HG03378 (cell line): ENCODE data around the gene JAK2.
"Not testable (repeated sequence)": the region's sequence is repeated elsewhere in the genome, so short reads cannot be mapped to it uniquely, and the experiment has no call there.

Experiments
- ATAC-seq: cut with Tn5 transposase; IDR thresholded peaks from one replicate; pipeline ENCODE4 v1.9.1; 2021; ENCODE audit warnings: mild to moderate bottlenecking, moderate library complexity; ENCODE audit not compliant: unreplicated experiment

Gene JAK2

DNA sequence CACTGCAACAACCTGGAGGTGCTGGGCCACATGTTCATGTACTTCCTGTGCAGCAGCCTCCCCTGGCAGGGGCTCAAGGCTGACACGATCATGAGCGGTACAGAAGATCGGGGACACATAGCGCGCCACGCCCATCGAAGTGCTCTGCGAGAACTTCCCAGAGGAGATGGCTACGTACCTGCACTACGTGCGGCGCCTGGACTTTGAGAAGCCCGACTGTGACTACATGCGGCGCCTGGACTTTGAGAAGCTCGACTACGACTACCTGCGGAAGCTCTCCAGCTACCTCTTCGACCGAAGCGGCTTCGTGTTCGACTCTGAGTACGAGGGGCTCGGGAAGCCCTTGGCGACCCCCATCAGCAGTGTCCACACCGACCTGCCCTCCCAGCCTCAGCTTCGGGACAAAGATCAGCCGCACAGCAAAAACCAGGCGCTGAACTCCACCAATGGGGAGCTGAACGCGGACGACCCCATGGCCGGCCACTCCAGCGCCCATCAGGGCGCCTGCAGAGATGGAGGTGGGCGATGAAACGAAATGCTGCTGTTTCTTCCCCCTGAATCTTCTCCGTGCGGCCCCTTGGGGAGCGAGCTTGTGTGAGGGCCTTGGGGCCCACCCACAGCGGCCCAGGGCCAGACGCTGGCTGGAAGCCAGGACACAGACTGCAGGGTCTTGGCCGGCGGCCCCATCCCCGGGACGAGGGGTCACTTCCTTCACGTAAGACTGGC, 56.5 kb downstream of the JAK2 start:
- ATAC-seq: no peak

DNA sequence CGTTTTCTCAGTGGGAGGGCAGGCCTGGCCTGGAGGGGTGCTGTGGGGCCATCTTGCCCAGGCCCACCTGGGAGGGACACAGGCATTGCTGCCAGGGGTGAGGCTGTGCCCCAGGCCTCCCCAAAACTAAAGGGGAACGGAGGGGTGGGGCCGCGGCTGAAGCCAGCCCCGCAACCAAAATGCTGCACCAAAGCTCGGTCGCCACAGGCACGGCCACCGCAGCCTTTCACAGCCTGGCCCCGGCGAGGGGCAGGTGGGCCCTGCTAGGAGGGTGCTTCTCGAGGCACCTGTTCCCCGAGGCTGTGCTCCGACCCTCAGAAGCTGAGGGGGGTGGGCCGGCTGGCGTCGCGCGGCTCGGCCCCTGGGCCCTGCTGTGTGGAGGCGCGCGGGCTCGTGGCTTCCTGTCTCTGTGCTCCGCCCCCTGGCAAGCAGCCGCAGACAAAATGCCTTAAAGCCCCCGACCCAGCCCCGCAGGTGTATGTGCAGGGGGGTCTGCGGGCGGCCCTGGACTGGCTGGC, 57.6 kb downstream of the JAK2 start:
- no peak for ATAC-seq

DNA sequence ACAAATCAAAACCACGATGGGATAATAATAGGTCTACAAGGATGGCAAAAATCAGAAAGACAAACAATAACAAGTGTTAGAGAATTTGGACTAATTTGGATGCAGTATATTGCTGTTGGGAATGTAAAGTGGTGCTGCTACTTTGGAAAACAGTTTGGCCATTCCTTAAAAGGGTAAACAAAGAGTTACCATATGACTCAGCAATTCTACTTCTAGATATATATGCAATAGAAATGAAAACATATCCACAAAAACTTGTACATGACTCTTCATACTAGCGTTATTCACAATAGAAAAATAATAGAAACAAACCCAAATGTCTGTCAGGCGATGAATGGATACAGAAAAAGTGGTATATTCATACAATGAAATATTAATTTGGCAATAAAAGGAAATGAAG, 58.3 kb downstream of the JAK2 start:
- ATAC-seq: no peak

DNA sequence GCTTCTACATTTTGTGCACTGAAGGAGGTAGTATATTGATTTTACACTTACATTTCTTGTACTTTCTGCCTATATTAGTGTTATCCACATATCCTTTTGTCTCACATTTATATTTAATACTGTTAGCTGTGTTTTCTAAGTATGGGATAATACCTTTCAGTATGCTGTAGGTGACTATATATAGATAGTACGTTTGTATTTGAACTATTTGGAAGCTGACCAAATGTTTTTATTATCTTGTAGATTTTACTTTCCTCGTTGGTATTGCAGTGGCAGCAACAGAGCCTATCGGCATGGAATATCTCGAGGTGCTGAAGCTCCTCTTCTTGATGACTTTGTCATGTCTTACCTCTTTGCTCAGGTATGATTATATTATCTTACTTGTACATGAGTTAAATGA, 59.1 kb downstream of the JAK2 start:
- no peak for ATAC-seq

DNA sequence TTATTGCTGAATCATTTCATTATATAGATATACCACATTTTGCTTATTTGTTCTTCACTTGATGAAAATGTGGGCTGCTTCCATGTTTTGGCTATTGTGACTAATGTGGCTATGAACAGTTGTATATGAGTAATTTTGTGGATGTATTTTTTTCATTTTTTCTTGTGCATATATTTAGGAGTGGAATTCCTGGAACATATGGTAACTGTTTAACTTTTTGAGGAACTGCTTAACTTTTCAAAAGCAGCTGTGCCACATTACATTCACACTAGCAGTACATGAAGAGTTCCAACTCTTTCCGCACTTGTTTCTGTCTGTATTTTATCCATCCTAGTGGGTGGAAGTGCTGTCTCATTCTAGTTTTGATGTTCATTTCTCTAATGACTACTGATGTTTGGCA, 67.8 kb downstream of the JAK2 start:
- no peak for ATAC-seq

DNA sequence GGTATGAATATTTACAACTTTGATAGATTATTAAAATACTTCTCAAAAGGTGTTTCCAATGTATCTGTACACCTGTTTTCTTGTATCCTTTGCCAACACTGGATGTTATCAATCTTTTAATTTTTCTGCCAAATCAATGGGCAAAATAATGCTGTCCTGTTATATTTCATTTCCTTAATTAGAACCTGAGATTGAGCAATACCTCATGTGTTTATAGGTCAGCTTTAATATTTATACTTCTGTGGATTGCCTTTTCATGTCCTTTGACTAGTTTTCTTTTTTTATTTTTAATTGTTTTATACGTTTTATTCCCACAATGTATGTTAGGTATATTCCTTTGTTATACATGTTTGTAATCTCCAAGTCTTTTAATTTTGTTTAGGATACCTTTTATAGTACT, 77.6 kb downstream of the JAK2 start:
- no peak for ATAC-seq

DNA sequence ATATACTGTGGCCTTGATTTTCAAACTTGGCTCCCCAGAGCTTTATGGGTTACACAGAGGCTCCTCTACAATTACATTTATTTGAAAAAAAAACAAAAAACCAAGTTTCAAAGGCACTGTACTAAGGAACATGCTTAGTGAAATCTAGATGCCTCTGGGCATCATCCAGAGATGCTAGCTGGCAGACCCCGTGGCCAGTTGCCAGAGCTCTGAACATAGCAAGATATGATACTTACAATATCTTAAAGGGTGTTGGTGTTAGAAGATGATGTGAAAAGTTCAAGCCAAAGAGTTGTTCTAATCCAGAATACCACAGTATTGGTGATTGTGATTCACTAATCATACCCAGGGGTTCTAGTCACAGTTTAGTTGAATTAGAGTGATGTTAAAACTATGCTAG, 87.8 kb downstream of the JAK2 start:
- no peak for ATAC-seq

DNA sequence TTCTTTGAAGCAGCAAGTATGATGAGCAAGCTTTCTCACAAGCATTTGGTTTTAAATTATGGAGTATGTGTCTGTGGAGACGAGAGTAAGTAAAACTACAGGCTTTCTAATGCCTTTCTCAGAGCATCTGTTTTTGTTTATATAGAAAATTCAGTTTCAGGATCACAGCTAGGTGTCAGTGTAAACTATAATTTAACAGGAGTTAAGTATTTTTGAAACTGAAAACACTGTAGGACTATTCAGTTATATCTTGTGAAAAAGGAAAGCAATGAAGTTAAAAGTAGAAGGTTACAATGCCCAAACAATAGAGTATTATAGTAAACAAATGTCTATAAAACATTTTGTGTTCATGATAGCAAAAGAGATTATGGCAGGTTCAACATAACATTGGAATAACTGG, 88.6 kb downstream of the JAK2 start:
- ATAC-seq: no peak

DNA sequence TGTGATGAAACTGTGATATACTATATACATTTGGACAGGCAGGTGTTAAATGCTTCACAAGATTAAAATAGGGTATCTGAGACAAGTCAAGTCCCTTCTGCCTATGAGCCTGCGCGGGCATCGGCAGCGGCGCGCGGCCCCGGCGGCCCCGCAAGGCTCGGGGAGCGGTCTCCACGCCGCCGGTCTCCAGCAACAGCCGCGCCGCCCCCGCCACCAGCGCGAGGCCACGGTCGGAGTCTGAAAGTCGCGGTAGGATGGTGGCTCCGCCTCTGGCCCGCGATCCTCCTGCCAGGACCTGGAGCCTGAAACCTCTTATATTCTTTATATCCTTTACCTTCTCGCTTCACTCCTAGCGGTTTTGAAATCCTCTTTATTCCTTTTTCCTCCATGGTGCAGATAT, 100.9 kb downstream of the JAK2 start:
- ATAC-seq: no peak

DNA sequence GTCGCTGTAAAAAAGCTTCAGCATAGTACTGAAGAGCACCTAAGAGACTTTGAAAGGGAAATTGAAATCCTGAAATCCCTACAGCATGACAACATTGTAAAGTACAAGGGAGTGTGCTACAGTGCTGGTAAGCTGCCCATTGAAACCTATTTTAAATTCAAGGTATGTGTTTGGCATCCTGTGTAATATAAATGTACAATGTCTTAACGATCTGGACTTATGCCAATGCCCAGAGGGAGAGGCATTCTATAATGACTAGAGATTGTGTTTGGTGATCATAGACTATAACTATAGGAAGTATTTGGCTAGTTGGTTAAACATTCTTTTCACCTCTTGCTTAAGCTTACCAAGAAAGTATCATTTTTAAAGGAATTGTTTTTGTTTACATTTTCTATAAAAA, 104.7 kb downstream of the JAK2 start:
- ATAC-seq: no peak

DNA sequence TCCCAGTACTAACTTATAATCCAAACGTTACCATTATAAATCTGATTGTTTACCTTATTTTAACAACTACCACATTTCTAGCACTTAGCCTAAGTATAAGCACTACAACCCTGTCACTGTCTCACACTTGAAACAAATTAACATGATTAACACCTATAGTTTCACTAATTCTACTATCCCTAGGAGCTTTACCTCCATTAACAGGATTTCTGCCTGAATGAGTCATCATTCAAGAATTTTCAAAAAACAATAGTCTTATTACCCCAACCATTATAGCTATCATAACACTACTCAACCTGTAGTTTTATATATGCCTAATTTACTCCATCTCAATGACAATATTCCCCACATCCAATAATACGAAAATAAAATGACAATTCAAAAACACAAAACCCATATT, 110.7 kb downstream of the JAK2 start:
- ATAC-seq: no peak

DNA sequence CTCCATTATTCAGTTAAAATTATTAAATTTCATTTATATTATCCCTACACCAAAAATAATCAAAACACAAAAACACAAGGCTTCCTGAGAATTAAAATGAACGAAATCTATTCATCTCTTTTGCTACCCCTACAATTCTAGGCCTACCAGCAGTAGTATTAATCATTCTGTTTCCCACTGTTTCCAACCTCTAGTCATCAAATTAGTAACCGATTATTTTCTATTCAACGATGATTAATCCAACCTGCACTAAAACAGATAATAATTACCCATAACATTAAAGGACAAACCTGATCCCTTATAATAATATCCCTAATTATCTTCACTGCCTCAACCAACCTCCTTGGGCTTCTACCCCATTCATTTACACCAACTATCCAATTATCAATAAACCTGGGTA, 114.4 kb downstream of the JAK2 start:
- no peak for ATAC-seq

DNA sequence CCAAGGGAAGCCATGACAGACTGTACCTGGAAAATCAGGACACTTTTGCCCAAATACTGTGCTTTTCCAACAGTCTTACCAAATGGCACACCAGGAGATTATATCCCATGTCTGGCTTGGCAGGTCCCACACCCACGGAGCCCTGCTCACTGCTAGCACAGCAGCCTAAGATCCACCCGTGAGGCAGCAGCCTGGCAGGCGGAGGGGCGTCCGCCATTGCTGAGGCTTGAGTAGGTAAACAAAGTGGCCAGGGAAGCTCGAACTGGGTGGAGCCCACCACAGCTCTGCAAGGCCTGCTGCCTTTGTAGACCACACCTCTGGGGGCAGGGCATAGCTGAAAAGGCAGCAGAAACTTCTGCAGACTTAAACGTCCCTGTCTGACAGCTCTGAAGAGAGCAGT, 116.1 kb downstream of the JAK2 start:
- not testable (repeated sequence) for ATAC-seq

DNA sequence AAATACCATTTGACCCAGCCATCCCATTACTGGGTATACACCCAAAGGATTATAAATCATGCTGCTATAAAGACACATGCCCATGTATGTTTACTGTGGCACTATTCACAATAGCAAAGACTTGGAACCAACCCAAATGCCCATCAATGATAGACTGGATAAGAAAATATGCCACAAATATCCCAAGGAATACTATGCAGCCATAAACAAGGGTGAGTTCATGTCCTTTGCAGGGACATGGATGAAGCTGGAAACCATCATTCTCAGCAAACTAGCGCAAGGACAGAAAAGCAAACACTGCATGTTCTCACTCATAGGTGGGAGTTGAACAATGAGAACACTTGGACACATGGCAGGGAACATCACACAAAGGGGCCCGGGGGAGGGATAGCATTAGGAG, 121.4 kb downstream of the JAK2 start:
- not testable (repeated sequence) for ATAC-seq

DNA sequence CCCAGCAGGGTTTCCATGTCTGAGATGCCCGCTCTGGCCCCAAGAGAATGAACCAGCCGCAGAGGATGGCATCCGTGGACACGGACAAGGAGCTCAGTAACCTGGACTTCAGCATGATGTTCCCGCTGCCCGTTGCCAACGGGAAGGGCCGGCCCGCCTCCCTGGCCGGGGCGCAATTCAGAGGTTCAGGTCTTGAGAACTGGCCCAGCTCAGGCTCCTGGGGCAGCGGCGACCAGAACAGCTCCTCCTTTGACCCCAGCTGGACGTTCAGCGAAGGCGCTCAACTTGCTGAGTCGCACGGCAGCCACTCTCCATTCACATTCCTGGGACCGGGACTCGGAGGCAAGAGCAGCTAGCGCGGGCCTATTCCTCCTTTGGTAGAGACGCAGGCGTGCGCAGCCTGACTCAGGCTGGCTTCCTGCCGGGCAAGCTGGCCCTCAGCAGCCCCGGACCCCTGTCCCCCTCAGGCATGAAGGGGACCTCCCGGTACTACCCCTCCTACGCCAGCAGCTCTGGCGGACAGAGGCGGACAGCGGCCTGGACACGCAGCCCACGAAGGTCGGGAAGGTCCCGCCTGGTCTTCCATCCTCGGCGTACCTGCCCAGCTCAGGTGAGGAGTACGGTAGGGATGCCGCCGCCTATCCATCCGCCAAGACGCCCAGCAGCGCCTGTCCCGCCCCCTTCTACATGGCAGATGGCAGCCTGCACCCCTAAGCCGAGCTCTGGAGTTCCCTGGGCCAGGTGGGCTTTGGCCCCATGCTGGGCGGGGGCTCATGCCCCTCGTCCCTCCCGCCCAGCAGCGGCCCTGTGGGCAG, 126.0 kb downstream of the JAK2 start:
- ATAC-seq: no peak

DNA sequence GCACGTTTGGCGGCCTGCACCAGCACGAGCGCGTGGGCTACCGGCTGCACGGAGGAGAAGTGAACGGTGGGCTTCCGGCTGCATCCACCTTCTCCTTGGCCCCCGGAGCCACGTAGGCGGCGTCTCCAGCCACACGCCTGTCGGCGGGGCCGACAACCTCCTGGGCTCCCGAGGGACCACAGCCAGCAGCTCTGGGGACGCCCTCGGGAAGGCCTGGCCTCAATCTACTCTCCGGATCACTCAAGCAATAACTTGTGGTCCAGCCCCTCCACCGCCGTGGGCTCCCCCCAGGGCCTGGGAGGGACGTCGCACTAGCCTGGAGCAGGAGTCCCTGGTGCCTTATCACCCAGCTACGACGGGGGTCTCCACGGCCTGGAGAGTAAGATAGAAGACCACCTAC, 126.6 kb downstream of the JAK2 start:
- no peak for ATAC-seq

DNA sequence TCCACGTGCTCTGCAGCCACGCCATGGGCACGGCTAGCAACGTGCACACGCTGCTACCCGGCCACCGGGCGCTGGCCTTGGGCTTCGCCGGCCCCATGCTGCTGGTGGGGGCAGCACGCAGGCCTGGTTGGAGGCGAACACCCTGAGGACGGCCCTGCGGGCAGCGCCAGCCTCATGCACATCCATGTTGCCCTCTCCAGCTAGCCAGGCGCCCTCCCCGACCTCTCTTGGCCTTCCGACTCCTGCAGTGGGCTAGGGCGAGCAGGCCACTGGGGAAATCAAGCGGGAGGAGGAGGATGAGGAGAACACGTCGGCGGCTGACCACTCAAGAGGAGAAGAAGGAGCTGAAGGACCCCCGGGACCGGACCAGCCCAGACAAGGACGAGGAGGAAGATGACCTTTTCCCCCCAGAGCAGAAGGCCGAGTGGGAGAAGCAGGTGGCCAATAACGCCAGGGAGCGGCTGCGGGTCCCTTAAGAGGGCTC, 127.1 kb downstream of the JAK2 start:
- ATAC-seq: no peak

DNA sequence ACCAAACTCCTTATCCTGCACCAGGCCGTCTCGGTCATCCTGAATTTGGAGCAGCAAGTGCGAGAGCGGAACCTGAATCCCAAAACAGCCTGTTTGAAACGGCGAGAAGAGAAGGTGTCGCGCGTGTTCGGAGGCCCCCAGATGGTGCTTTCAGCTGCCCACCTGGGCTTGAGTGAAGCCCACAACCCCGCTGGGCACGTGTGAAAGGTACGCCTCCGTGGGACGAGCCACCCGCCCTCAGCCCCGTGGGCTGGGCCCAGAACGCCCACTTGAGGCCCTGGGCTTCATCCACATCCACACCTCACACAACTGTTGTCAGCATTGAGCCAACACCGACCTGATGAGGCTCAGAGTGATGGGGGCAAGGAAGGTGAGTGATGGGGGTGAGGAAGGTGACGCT, 127.6 kb downstream of the JAK2 start:
- ATAC-seq: no peak

DNA sequence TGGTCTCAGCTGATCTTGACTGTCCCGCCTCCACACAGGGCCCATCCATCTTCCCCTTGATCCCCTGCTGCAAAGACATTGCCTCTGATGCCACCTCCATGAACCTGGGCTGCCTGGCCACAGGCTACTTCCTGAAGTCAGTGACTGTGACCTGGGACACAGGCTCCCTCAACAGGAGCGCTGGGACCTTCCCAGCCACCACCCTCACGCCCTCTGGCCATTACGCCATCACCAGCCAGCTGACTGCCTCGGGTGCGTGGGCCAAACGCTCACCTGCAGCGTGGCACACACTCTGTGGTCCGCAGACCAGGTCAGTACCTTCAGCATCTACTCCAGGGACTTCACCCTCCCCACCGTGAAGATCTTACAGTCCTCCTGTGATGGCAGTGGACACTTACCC, 128.5 kb downstream of the JAK2 start:
- no peak for ATAC-seq

DNA sequence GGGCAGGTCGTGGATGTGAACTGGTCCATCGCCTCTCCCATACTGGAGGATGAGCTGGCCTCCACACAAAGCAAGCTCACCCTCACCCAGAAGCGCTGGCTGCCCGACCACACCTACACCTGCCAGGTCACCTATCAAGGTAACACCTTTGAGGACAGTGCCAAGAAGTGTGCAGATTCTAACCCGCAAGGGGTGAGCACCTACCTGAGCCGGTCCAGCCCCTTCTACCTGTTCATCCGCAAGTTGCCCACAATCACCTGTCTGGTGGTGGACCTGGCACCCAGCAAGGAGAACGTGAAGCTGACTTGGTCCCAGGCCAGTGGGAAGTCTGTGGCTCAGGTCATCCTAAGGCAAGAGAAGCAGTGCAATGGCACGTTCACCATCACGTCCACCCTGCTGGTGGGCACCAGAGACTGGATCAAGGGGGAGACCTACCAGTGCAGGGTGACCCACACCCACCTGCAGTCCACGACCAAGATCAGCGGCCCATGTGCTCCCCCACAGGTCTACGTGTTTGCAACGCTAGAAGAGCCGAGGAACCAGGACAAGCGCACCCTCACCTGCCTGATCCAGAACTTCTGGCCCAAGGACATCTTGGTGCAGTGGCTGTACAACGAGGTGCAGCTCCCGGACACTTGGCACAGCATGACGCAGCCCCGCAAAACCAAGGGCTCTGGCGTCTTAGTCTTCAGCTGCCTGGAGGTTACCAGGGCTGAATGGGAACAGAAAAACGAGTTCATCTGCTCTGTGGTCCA, 129.1 kb downstream of the JAK2 start:
- no peak for ATAC-seq

DNA sequence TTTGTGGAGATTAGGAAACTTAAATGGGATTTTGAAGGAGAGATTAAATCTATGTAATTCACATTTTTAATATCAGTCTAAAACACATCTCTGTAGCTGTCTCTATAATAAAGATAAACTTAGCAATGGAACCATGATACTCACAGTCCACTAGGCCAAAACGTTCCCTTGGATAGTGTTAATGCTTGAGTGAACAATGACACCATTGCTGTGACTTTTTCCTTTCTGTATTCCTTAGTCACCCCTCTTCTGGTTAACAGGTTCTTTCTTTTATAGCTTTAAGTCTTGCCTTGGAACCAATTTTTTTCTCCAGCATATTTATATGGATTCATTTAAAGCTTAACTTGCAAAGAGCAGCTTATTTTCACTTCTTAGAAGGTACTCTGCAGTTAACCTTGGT, 137.0 kb downstream of the JAK2 start:
- ATAC-seq: no peak
